SK-MEL-5 (cell line): ENCODE results near the gene FER1L5. TPM values are rescaled to one million over a fixed set of nuclear protein-coding genes. Genes with fewer than 3 reads are reported as not detected.

ENCODE experiments used
- DNase-seq: peaks from one replicate; pipeline ENCODE4 v3.0.0-alpha.2; 2016; ENCODE audit warnings: low read depth, low spot score
- in situ Hi-C: cut with HindIII; loops from 2 replicates; pipeline ENCODE4 v1.10.0; 2016; ENCODE audit warnings: low sequenced_read_pairs, high pct_unique_total_duplicates, low pct_unique_long_range_greater_than_20kb
- total RNA-seq: library from RNA; depleted of rRNA; stranded (reverse); fragments of >200 nt; shearing (Covaris generic); gene quantifications from 2 replicates; pipeline ENCODE4 v1.2.3, GENCODE V29; 2014; rRNA removed

The FER1L5 gene
- total RNA-seq, 1 experiment from 2014 or later, result not detected

DNA sequence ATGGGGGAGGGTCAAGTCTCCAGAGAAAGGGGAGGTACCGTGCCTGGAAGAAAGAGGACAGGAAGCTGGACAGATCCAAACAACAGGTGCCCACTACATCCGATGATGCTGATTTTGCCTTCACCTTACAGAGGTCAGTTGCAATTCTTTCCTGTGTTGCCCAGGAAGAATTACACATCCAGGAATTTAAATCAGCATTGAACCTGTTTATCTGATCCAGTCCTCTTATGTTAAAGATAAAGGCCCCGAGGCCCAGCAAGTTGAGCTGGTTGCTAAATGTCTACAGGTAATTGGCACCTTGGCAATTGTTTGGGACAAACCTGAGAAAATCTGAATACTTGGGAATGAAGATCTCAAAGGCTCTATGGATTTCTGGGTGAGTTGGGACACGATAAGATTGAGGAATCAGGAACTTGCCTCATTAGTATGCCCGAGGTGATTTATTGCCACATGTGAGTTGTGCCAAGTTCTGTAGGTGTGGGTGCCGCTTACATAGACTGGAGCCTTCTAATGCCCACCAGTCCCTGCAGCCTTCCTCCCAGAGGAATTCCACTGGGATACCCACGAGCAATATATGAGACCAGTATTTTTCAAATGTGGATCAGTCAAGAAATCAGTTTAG is 111.2 kb downstream of the FER1L5 start:
- in situ Hi-C loops, result no loop called here
- DNase-seq, result no peak

DNA sequence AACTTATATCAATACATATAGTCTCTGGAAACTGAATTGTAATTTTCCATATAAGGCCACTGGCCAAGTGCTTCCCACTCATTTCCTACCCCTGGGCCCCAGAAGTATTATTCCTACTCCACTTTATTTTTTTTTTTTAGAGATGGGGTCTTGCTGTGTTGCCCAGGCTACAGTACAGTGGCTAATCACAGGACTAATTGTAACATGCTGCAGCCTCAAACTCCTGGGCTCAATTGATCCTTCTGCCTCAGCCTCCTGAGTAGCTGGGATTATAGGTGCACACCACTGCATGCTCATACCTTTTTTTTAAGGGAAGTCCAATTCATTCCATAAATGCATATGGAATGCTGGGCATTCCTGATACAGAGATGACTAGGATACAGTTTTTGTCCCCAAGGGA is 111.8 kb downstream of the FER1L5 start:
- in situ Hi-C loops, result no loop called here

More for the DNA sequence above, 111.8 kb downstream of the FER1L5 start:
- DNase-seq, result no peak

Other genes starting within 250 kb of the FER1L5 start
- not detected in 2 replicates for gene NEURL3, start 137.4 kb upstream of the FER1L5 start, total RNA-seq
- gene ARID5A, start 106.0 kb upstream of the FER1L5 start, total RNA-seq, result 3.6 TPM in 2 replicates
- 20.5 and 22.3 TPM in 2 replicates for gene KANSL3, start 4.5 kb upstream of the FER1L5 start, total RNA-seq
- 20.1 and 21.9 TPM in 2 replicates for gene LMAN2L, start 97.3 kb downstream of the FER1L5 start, total RNA-seq
- 1.7 and 2.9 TPM in 2 replicates for gene CNNM4, start 118.1 kb downstream of the FER1L5 start, total RNA-seq
- gene CNNM3, start 173.5 kb downstream of the FER1L5 start, total RNA-seq, result 3.7 and 4.3 TPM in 2 replicates
- 1.8 and 4.0 TPM in 2 replicates for gene ANKRD23, start 201.3 kb downstream of the FER1L5 start, total RNA-seq
- gene ANKRD39, start 215.3 kb downstream of the FER1L5 start, total RNA-seq, result 10.1 and 14.0 TPM in 2 replicates
- gene SEMA4C, start 227.3 kb downstream of the FER1L5 start, total RNA-seq, result 42.7 and 51.4 TPM in 2 replicates